Spinal cord (tissue), 10 donors: Measurements from ENCODE around the gene METTL17. TPM values are rescaled to one million over a fixed set of nuclear protein-coding genes. Genes with fewer than 3 reads are reported as not detected.
"Not testable (repeated sequence)": the region's sequence is repeated elsewhere in the genome, so short reads cannot be mapped to it uniquely, and the experiment has no call there.

Experiments
- DNase-seq, 6 donors: peaks; one replicate each; pipeline versions ENCODE4 v3.0.0 to v3.0.0-alpha.2; 2013 to 2015; ENCODE audit warnings: low spot score in 6 of 6, low read depth in 4 of 6
- H3K27ac ChIP-seq: one replicate; pipeline ENCODE4 v1.5.1; 2013; ENCODE audit warnings: low read depth, low read length, control low read depth
- H3K27me3 ChIP-seq: one replicate; pipeline ENCODE4 v1.6.1; 2013; ENCODE audit warnings: low read length; ENCODE audit not compliant: control insufficient read depth, insufficient read depth
- H3K36me3 ChIP-seq: one replicate; pipeline ENCODE4 v1.6.1; 2013; ENCODE audit warnings: low read length; ENCODE audit not compliant: control insufficient read depth, insufficient read depth
- H3K4me1 ChIP-seq: one replicate; pipeline ENCODE4 v1.6.1; 2013; ENCODE audit warnings: low read length; ENCODE audit not compliant: control insufficient read depth, insufficient read depth
- H3K4me3 ChIP-seq: one replicate; pipeline ENCODE4 v1.5.1; 2013; ENCODE audit warnings: low read depth, low read length, control low read depth
- H3K9me3 ChIP-seq: one replicate; pipeline ENCODE4 v1.6.1; 2013; ENCODE audit warnings: low read length; ENCODE audit not compliant: control insufficient read depth, insufficient read depth
- WGBS: methylation state at CpG from one replicate; pipeline ENCODE4 v1.1.5; 2013; ENCODE audit warnings: missing lambda C conversion rate; ENCODE audit not compliant: insufficient coverage; 5-methylcytosine and 5-hydroxymethylcytosine counted together
- polyA plus RNA-seq, 2 donors: library from polyadenylated mRNA; unstranded; fragments of 120-200 nt; gene quantifications; one replicate each; pipeline ENCODE4 v1.2.1, GENCODE V29; 2013; ENCODE audit not compliant: insufficient read length in 2 of 2
- total RNA-seq, 2 donors: library from RNA; depleted of rRNA in 1 of 2; stranded (reverse); fragments of 120-200 nt in 1 of 2; fragments of >200 nt in 1 of 2; gene quantifications; one replicate each; pipeline versions ENCODE4 v1.2.3 to v1.2.4, GENCODE V29; 2013 to 2014
- donor health status: healthy.

Gene METTL17
- total and polyA plus RNA-seq, 4 donors: 31.1 to 79.2 (median 60.9) TPM

GRCh38 chr14:21003788-21004346, 14.1 kb downstream of the METTL17 start:
- H3K4me3 ChIP-seq: no peak overlapping the region
- 72% methylated on average over 11 of the region's 14 CpGs for WGBS
- H3K4me1 ChIP-seq: no peaks in the 10 kb centered on the region
- no peaks in the 10 kb centered on the region for H3K36me3 ChIP-seq
- no peak overlapping the region for H3K27ac ChIP-seq
- no peaks in the 10 kb centered on the region for H3K9me3 ChIP-seq
- no peak for DNase-seq
- no peaks in the 10 kb centered on the region for H3K27me3 ChIP-seq

GRCh38 chr14:21009721-21010120, 19.9 kb downstream of the METTL17 start:
- WGBS: no CpG with 5 or more reads among the region's 3 CpGs
- not testable (repeated sequence) for H3K27me3 ChIP-seq, H3K4me3 ChIP-seq, H3K36me3 ChIP-seq, DNase-seq, H3K9me3 ChIP-seq, H3K27ac ChIP-seq, H3K4me1 ChIP-seq

DNA sequence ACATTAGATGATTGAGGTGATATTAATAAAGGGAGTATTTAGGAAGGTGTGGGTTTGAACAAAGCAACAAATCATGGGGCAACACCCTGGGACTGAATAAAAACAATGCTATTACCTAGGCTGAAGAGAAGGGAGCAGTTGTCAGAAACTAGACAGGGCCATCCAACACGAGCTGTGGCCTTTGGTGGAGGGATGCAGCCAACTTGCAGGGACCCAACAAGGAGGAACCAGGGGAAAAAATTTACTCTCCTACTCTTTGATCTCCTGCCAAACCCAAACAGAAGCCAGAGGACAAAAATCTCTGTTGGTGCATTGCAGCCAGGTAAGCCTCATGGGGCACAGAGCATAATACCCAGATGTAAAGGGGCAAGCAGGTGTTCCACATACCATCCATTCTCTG, 21.4 kb downstream of the METTL17 start:
- Histone ChIP-seq H3K4me3 (no peak overlapping the region), H3K27ac (no peak overlapping the region), H3K4me1 (no peaks in the 10 kb centered on the region), H3K9me3 (no peaks in the 10 kb centered on the region), H3K27me3 (no peaks in the 10 kb centered on the region), H3K36me3 (no peaks in the 10 kb centered on the region)
- whole genome bisulfite sequencing: no CpG with 5 or more reads among the region's 1 CpG
- no peak for DNase-seq

GRCh38 chr14:21014761-21015190, 25.0 kb downstream of the METTL17 start:
- no peaks in the 10 kb centered on the region for H3K27me3 ChIP-seq
- H3K4me3 ChIP-seq: no peak overlapping the region
- H3K36me3 ChIP-seq: peaks cover 32% of the 10 kb centered on the region
- peak; percentile 73 to 96 (median 79) for DNase-seq
- H3K9me3 ChIP-seq: no peaks in the 10 kb centered on the region
- WGBS: 0% methylated on average over 2 of the region's 4 CpGs
- no peaks in the 10 kb centered on the region for H3K4me1 ChIP-seq
- no peak overlapping the region for H3K27ac ChIP-seq

GRCh38 chr14:21015312-21015711, 25.5 kb downstream of the METTL17 start:
- no peaks in the 10 kb centered on the region for H3K27me3 ChIP-seq
- H3K36me3 ChIP-seq: peaks cover 37% of the 10 kb centered on the region
- no peak for DNase-seq
- no peak overlapping the region for H3K4me3 ChIP-seq
- H3K4me1 ChIP-seq: no peaks in the 10 kb centered on the region
- H3K9me3 ChIP-seq: no peaks in the 10 kb centered on the region
- H3K27ac ChIP-seq: no peak overlapping the region
- 50% methylated on average over 3 of the region's 6 CpGs for WGBS

DNA sequence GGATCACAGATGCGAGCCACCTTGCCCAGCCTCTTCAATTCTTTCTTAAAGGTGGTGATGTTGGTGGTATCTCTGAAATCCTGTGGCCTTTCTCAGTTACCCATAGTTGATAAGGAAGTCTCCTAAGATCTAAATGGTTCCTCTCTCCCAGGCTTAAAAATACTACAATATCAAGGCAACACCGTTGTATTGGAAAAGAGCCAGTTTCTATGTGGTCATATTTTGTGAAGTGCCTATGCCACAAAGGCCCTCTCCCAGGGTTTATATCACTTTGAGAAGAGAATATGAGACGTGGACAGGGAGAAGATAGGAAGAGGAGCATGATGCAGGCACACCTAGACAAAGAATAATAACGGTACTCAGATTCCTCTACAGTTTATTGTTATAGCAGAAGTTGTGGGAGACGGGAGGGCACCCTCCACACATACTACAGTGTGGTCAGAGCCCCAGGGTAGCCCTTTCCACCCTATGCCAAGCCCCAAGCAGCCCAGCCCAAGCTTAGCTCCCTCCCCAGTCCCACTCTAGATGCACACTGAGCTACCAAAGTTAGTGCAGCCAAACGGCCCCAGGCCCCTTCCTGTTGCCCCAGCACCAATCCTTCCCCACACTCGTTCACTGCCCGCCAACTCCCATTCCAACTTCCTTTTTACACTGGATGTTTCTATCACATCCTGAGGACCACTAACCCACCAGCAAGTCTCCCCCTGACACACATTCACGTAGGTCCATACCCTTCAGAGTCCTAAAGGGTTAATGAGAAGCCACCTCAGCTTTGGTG, 26.8 kb downstream of the METTL17 start:
- H3K4me3 ChIP-seq: no peak overlapping the region
- H3K9me3 ChIP-seq: no peaks in the 10 kb centered on the region
- H3K4me1 ChIP-seq: no peaks in the 10 kb centered on the region
- H3K27ac ChIP-seq: no peak overlapping the region
- WGBS: 57% methylated on average over 5 of the region's 9 CpGs
- no peak for DNase-seq
- peaks cover 46% of the 10 kb centered on the region for H3K36me3 ChIP-seq
- H3K27me3 ChIP-seq: no peaks in the 10 kb centered on the region

DNA sequence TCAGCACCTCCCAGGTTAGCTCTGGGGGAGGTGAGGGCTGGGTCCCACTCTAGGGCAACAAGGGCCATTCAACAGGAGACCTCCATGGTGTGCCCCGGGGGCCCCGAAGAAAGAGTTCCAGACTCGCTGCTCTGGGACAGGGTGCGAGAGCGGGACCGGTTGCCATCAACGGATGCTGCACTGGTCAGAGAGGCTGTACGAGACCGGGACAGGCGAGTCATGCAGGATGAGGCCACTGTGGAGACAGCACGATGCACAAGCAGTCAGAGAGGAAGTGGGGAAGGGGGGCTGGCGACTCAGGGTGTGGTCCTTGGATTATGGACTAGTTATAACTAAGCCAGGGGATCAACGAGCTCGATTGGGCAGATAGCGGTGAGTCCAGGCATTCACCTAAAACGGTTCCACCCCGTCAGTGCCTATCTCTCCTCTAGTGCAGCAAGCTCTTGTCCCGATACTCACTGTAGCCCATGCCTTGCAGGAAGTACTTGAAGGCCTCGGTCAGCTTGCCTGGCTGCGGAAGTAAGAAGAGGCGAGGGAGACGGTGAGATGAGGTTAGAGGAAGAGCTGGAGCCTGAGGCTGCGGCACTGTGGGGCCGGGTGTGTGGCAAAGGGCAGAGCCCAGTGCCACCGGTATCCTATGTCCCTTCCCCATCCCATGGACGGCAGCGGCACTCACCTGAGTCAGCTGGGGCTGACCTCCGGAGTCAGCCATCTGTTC, 27.9 kb downstream of the METTL17 start:
- DNase-seq: no peak
- WGBS: 82% methylated on average over 27 of the region's 28 CpGs
- no peaks in the 10 kb centered on the region for H3K27me3 ChIP-seq
- peaks cover 57% of the 10 kb centered on the region for H3K36me3 ChIP-seq
- H3K4me3 ChIP-seq: no peak overlapping the region
- no peak overlapping the region for H3K27ac ChIP-seq
- peaks cover 2% of the 10 kb centered on the region for H3K4me1 ChIP-seq
- H3K9me3 ChIP-seq: no peaks in the 10 kb centered on the region

GRCh38 chr14:21018286-21018685, 28.5 kb downstream of the METTL17 start:
- Histone ChIP-seq H3K27me3 (no peaks in the 10 kb centered on the region), H3K27ac (no peak overlapping the region), H3K36me3 (peaks cover 58% of the 10 kb centered on the region), H3K9me3 (no peaks in the 10 kb centered on the region), H3K4me1 (peaks cover 7% of the 10 kb centered on the region), H3K4me3 (no peak overlapping the region)
- WGBS: 86% methylated on average over 4 of the region's 7 CpGs
- no peak for DNase-seq

DNA sequence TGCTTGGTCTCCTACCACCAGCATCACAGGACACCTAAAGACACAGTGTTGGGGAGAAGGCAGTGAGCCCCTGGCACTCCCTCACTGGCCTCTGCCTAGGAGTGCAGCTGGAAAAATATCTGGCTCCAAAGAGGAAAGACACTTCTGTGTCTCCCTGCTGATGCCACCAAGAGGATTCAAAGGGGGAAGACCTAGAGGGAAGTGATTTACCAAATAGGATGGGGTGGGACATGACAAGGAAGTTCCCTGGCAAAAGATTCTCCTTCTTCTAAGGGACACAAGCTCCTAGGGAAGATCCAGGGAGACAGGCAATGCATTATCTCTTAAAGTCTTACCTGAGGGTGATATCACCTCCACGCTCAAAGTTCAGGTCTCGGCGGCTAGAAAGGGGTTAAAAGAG, 29.0 kb downstream of the METTL17 start:
- H3K27me3 ChIP-seq: no peaks in the 10 kb centered on the region
- H3K27ac ChIP-seq: no peak overlapping the region
- DNase-seq: no peak
- peaks cover 58% of the 10 kb centered on the region for H3K36me3 ChIP-seq
- no peaks in the 10 kb centered on the region for H3K9me3 ChIP-seq
- WGBS: no CpG with 5 or more reads among the region's 3 CpGs
- no peak overlapping the region for H3K4me3 ChIP-seq
- H3K4me1 ChIP-seq: peaks cover 10% of the 10 kb centered on the region
